Breast epithelium (tissue), 3 donors: ENCODE measurements around the gene CFD.

Source experiments
- POLR2A ChIP-seq: fragments of 450-650 bp; IDR thresholded peaks from one replicate; pipeline ENCODE4 v1.6.1; 2016; ENCODE audit warnings: antibody characterized with exemption, mild to moderate bottlenecking, moderate library complexity
- POLR2AphosphoS5 ChIP-seq, 3 donors: sonication (generic); formaldehyde crosslinking; IDR thresholded peaks; one replicate each; pipeline ENCODE4 v1.6.1; 2017; ENCODE audit warnings: antibody characterized with exemption in 3 of 3
- TF ChIP-seq, protein P1 (sequence below), 3 donors: fragments of 450-650 bp; IDR thresholded peaks; one replicate each; pipeline ENCODE4 v1.5.1; 2016 to 2017; ENCODE audit warnings: antibody characterized with exemption in 3 of 3, mild to moderate bottlenecking in 3 of 3, moderate library complexity in 3 of 3

DNA sequence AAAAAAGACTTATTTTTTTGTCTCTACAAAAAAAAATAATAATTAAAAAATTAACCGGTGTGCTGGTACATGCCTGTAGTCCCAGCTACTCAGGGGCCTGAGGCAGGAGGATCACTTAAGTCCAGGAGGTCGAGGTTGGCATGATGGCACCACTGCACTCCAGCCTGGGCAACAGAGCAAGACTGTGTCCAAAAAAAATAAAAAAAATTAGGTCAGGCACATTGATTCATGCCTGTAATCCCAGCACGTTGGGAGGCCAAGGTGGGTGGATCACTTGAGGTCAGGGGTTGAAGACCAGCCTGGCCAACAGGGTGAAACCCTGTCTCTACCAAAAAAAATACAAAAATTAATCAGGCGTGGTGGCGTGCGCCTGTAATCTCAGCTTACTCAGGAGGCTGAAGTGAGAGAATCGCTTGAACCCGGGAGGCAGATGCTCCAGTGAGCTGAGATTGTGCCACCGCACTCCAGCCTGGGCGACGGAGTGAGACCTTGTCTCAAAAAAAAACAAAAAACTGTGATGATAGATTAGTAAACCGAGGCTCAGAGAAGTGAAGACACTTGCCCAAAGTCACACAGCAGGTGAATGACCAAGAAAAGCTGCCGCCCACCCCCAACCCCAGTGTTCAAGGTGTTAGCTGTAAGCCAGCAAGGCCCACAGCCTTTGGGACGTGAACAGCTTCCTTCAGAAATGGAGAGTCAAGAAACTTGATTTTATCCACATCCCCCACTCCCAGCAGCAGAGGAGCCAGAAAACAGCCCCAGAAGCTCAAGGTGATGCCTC, 43.2 kb downstream of the CFD start:
- TF ChIP-seq, protein P1, sequence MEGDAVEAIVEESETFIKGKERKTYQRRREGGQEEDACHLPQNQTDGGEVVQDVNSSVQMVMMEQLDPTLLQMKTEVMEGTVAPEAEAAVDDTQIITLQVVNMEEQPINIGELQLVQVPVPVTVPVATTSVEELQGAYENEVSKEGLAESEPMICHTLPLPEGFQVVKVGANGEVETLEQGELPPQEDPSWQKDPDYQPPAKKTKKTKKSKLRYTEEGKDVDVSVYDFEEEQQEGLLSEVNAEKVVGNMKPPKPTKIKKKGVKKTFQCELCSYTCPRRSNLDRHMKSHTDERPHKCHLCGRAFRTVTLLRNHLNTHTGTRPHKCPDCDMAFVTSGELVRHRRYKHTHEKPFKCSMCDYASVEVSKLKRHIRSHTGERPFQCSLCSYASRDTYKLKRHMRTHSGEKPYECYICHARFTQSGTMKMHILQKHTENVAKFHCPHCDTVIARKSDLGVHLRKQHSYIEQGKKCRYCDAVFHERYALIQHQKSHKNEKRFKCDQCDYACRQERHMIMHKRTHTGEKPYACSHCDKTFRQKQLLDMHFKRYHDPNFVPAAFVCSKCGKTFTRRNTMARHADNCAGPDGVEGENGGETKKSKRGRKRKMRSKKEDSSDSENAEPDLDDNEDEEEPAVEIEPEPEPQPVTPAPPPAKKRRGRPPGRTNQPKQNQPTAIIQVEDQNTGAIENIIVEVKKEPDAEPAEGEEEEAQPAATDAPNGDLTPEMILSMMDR (IDR thresholded peaks at IDR 0.05), result no peak
- TF ChIP-seq POLR2AphosphoS5 (IDR thresholded peaks at IDR 0.05) (no peak), POLR2A (no peak)
